HG02642 (cell line): ENCODE measurements around the gene PKN2.
"Not testable (repeated sequence)": the region's sequence is repeated elsewhere in the genome, so short reads cannot be mapped to it uniquely, and the experiment has no call there.

Source experiments
- ATAC-seq: cut with Tn5 transposase; IDR thresholded peaks from one replicate; pipeline ENCODE4 v1.9.1; 2021; ENCODE audit warnings: mild to moderate bottlenecking; ENCODE audit not compliant: unreplicated experiment, poor library complexity

PKN2 gene

GRCh38 chr1:88873737-88874349, 189.8 kb downstream of the PKN2 start:
- ATAC-seq, result no peak

GRCh38 chr1:88875595-88875994, 191.5 kb downstream of the PKN2 start:
- no peak for ATAC-seq

GRCh38 chr1:88876573-88877365, 192.7 kb downstream of the PKN2 start:
- ATAC-seq, result no peak

GRCh38 chr1:88877382-88877825, 193.3 kb downstream of the PKN2 start:
- ATAC-seq, result no peak

- no peak for ATAC-seq
These were observed 193.8 kb downstream of the PKN2 start for GRCh38 chr1:88877911-88878310.

GRCh38 chr1:88878731-88879130, 194.7 kb downstream of the PKN2 start:
- no peak for ATAC-seq

GRCh38 chr1:88880717-88881116, 196.6 kb downstream of the PKN2 start:
- not testable (repeated sequence) for ATAC-seq

- no peak for ATAC-seq
These were observed 199.1 kb downstream of the PKN2 start for GRCh38 chr1:88883156-88883555.
